Measurements from ENCODE around the gene GNG5.

GNG5 gene

DNA sequence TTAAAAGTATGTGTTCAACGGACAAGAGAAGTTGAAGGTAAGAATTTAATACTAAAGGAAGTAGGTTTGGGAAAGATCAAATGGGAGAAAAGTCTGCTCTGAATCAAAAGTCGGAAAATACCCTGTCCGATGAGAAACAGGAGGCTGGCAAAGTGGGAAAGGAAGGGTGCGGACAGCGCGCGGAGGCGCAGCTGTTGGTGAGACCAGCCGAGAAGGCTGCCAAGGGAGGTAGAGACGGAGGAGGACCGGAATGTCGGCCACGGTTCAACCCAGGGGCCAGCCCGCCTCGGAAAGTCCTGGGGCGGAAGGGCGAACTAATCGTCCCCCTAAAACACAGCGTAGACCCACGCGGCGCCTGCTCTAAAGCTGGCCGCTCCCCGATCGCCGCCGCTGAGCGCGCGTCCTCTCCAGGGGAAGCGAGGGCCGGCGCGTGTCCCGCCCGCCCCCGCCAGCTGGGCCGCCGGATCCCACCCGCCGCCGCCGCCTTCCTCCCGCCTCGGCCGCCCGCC lies 834 bp downstream of the GNG5 start:
- H3K4me3 ChIP-seq (ENCODE audit: low read depth, low read length) = peak overlapping the region; percentile 98
- TF ChIP-seq, protein P1, sequence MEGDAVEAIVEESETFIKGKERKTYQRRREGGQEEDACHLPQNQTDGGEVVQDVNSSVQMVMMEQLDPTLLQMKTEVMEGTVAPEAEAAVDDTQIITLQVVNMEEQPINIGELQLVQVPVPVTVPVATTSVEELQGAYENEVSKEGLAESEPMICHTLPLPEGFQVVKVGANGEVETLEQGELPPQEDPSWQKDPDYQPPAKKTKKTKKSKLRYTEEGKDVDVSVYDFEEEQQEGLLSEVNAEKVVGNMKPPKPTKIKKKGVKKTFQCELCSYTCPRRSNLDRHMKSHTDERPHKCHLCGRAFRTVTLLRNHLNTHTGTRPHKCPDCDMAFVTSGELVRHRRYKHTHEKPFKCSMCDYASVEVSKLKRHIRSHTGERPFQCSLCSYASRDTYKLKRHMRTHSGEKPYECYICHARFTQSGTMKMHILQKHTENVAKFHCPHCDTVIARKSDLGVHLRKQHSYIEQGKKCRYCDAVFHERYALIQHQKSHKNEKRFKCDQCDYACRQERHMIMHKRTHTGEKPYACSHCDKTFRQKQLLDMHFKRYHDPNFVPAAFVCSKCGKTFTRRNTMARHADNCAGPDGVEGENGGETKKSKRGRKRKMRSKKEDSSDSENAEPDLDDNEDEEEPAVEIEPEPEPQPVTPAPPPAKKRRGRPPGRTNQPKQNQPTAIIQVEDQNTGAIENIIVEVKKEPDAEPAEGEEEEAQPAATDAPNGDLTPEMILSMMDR (IDR thresholded peaks at IDR 0.05; ENCODE audit: low read depth, low read length) = no peak

DNA sequence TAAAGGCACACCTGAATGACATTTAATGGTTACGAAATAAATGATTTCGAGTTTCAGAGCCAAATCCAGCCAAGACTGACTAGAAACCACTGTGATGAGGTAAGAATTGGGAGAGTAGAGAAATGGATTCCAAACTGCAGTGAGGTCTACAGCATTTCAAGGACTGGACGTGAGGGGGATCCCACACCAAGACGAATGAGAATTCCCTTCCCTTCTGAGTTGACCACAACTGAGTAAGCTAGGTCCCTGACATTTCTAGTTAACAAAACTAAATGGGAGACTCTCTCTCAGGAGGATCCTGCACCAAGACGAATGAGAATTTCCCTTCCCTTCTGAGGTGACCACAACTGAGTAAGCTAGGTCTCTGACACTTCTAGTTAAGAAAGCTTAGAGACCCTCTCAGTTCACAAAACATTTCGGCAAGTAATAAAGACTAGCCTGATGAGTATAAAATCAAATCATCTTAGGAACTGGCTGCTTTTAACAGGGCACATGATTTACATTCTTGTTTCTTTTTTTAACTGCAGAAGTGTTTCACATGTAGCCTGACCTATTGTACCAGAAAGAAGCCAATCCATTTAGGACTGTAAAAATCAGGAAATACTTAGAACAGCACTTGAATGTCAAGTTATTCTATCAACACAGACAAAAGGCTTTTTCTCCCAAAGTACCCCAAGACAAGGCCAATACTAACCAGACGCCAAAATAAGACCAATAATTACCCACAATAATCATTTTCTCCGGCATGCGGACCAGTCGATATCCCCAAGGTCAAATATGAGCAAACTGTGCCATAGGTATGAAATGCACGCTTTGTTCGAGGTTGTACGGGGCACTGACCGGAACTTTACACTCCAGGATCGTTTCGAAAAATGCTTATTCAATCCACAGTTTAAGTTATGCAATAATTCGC lies 1.5 kb downstream of the GNG5 start:
- H3K4me3 ChIP-seq (ENCODE audit: low read depth, low read length) = peak overlapping the region; percentile 98

DNA sequence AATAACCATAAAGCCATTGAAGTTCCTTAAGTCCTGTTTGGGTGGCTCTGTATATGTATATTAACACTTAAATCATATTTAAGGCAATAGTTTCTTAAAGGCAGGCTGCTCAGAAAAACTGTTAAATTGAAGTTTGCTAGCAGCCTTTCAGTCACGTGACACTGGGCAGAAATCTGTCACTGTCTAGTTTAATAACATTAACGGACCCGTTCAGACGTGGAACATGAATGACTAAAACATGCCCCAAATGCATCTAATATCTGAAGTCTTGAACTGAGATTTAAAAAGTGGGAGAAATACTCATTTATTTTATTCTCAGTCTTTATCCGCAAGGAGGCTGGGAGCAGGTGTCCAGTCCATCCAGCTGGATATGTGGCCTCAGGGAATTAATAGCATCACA lies 3.5 kb downstream of the GNG5 start:
- TF ChIP-seq, protein P1 (IDR thresholded peaks at IDR 0.05; ENCODE audit: low read depth, low read length) = no peak
- no peak overlapping the region for H3K4me3 ChIP-seq (ENCODE audit: low read depth, low read length)

More for the DNA sequence above, 1.5 kb downstream of the GNG5 start:
- TF ChIP-seq, protein P1 (IDR thresholded peaks at IDR 0.05; ENCODE audit: low read depth, low read length) = no peak

DNA sequence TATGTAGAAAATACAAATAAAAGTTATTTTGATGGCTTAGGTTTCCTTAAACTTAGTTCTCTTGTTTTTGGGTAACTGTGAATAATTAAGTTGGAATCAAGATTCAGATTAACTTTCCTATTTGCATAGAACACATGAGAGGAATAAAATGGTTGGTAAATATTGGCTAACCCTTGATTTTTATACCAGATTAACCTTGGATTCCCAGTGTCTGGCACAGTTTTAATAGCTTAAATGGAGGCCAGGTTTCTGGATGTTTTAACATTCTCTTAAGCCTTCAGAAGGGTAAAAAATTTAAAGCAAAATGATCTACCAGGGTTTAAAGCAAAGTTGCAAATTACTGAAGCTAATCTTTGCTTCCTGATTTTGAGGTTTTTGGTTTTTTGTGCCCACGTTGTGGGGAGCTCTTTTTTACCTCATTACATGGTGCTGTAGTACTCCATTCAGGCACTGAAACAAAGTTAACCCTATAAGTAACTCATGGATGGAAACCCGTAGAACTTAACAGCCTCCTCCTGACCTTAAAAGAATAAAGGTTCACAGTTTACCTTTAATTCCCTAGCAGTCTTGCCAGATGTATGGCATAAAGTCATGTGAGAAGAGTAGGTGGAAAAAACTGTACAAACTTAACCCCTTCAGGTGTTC lies 8.6 kb downstream of the GNG5 start:
- TF ChIP-seq, protein P1 (IDR thresholded peaks at IDR 0.05; ENCODE audit: low read depth, low read length) = no peak
- H3K4me3 ChIP-seq (ENCODE audit: low read depth, low read length) = no peak overlapping the region

DNA sequence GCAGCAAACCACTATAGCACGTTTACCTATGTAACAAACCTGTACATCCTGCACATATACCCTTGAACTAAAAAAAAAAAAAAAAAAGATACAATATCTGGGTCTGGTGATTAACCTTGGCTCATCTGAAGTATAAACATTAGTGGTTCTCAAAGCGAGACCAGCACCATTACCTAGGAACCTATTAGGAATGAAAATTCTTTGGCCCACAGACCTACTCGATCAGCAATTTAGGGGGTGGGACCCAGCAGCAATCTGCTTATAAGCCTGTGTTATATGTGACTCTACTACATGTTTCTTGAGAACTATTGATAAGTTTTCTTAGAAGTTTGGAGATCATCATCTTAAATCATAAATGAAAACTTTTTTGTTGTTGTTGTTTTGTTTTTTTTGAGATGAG lies 9.9 kb downstream of the GNG5 start:
- TF ChIP-seq, protein P1 (IDR thresholded peaks at IDR 0.05; ENCODE audit: low read depth, low read length) = no peak
- H3K4me3 ChIP-seq (ENCODE audit: low read depth, low read length) = no peak overlapping the region

DNA sequence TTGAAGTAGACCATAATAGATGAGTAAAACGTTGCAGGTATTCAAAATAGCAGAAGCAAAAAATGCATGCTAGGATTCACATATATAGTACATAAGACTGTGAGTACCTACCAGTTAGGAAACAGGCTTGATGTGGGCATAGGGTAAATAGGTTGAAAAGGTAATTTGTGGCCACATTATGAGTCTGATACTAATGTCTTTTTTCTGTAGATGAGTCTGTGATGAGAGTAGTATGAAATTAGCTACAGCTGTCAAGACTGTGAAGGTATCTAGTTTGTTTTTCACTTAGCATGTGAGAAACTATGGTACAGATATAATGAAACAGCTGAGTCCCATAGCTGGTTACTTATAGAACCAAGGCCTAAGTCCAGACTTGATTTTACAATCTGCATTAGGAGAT lies 12.6 kb downstream of the GNG5 start:
- TF ChIP-seq, protein P1 (IDR thresholded peaks at IDR 0.05; ENCODE audit: low read depth, low read length) = no peak
- H3K4me3 ChIP-seq (ENCODE audit: low read depth, low read length) = no peak overlapping the region

DNA sequence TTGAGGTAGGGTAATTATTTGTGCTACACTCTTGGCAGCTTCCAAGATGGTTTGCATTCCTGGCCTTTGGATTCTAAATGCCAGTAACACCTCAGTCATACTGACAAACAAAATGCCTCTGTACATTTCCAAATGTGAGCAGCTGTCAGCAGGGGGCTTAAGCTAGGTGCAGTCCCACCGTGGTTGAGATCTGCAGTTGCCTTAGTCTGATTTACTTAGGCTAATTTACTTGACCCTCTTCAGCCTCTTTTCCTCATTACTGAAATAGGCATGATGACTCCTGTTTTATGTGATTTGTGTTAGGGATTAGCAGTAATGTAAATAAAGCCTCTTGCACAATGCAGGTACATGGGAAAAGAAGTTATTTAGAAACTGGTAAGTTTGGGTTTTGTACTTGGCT lies 13.7 kb downstream of the GNG5 start:
- TF ChIP-seq, protein P1 (IDR thresholded peaks at IDR 0.05; ENCODE audit: low read depth, low read length) = no peak
- H3K4me3 ChIP-seq (ENCODE audit: low read depth, low read length) = no peak overlapping the region

Measured in WI38 (cell line).